Esophagus squamous epithelium (tissue), 4 donors: ENCODE data around the gene GRIK2.

Source experiments
- CTCF ChIP-seq, 6 experiments: fragments of 450-650 bp in 4 of 6; fragments of 200-600 bp in 2 of 6; sonication (generic) in 2 of 6; IDR thresholded peaks; one replicate each; pipeline ENCODE4 v1.5.1; 2016 to 2019; ENCODE audit warnings: antibody characterized with exemption in 6 of 6, mild to moderate bottlenecking in 4 of 6, moderate library complexity in 4 of 6
- POLR2A ChIP-seq, 4 donors: fragments of 450-650 bp; IDR thresholded peaks; one replicate each; pipeline ENCODE4 v1.6.1; 2017; ENCODE audit warnings: antibody characterized with exemption in 4 of 4, mild to moderate bottlenecking in 4 of 4, moderate library complexity in 3 of 4

DNA sequence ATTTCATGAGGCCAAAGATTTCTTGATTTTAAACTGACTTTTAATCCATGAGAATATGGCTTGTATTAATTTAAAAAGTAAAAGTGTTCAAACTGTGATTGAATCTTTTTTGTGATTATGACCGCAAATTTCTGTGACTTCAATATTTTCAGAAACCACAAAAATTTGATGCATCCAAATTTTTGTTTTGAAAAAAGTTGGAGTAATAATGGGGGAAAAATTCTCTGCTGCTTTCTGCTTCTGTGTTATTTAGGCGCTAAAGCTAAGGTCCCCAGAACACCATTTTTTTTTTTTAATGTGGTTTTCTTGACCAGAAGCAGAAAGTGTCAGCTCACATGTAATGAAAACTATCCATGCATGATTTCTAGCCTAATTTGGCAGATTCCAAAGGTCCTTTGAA lies 65.3 kb downstream of the GRIK2 start:
- no peak for TF ChIP-seq CTCF (IDR thresholded peaks at IDR 0.05)
- no peak for TF ChIP-seq POLR2A (IDR thresholded peaks at IDR 0.05)
